Hematopoietic multipotent progenitor cell treated with erythropoietin and hydrocortisone succinate and interleukin-3 and kit ligand, for 8 days (in vitro differentiated cells): ENCODE measurements around the gene CEP131.

Experiments used
- DNase-seq: peaks from one replicate; pipeline ENCODE4 v3.0.0-alpha.2; 2015

CEP131 gene

DNA sequence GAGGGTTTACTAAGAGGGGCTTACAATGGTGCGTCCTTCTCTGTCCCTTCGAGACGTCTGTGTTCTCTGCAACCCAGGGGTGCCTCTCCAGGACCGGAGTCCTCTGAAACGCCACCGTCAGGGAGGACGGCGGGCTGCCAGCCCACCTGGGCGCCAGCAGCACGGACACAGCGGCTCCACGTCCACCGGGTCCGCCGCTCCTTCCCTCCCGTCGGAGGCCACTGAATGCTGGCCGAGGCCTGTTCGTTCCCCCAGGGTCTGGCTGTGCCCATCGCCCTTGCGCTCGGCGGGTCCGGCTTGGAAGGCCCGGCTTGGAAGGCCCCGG, 15.7 kb upstream of the CEP131 start:
- no peak for DNase-seq

DNA sequence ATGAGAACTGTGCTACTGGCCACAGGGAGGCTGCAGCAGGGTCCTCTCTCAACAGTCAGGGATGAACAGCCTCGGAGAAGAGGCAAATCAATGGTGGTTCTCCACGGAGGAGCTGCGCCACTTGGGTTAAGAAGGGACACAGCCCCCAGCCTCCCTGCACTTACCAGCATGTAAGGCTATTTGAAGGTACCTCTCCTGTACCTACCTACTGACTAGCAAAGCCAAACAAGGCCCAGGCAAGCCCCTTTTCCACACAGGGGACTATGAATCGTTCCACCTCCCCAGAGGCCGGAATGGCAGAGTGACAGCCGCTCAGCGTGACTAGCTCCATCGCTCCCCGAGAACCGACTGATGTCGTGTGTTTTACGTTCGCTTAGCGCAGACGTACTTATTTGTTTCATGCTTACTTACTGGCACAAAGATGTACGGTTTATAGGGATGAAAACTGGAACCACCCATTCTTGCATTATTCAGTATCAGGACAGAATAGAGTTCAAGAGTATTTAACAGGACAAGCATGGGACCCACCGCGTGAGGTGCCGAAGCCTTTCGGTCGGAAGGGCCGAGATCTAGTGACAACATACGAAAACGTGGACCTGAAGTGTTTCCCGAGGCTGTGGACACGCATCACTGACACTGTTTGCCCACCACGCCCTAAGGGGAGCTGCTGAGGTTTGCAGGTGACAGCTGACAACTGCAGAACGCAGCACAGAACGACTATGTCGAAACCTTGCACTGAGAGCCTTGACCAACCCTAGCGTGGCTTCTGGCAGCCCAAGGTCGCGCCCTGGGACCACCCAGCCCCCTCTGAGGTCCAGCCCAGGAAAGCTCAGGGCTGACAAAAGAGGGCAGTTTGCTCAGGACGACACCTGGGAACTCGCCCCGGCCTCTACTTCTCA, 15.1 kb upstream of the CEP131 start:
- DNase-seq = no peak

DNA sequence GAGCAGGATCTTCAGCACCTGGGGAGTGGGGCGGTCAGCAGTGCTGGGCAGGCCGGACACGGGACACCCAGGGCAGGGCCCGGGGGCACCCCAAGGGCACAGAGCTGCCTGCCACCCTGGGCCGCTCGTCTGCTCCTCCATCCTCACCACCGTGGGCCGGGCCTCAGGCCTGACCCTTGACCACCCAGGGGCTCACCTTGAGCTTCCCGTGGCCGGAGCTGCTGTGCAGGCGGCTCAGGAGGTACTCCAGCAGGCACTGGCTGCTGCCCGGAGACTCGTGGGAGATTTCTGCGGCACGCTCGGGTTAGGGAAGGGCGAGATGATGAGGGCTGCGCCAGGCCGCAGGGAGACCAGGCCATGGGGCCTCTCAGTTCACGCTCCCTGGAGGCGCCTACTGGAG, 14.0 kb upstream of the CEP131 start:
- DNase-seq = no peak

DNA sequence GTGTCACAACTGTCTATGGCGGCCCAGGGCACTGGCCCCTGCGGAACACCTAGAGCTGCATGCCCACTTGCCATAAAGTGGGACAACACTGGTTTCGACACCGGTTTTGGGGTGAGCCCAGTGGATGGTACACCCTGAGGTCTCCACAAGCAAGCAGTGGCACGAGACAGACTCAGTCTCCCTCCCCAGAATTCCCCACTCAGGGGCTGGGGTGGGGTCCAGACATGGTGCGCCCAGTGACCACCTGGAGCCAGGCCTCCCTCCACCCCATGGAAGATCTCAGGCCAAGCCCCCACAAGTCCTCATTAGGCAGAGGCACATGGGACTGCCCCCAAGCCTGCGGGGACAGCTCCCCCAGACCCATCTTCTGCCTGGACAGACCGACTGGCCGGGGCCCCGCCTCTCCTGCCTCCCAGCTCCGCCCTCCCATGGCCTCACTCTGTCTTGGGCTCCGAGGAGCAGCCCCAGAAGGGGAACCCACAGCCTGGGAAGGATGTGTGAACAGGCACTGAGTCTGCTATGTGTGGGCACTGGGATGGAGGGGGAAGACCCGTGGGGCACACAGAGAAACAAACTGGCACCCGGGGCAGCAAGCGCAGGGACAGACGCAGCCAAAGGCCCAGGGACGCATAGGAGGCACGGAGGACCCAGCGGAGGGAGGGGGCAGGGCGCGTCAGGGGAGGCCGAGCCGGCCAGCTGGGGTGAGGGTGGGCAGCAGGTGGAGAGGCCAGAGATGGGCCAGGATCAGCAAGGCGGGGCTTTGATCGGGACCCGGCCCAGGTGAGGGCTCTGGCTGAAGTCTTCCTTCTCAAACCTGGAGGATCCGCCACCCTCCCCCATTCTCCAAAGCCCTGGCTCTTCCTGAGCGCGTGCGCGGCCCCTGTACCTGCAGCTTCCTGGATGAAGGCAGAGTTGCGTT, 13.3 kb upstream of the CEP131 start:
- DNase-seq = no peak

DNA sequence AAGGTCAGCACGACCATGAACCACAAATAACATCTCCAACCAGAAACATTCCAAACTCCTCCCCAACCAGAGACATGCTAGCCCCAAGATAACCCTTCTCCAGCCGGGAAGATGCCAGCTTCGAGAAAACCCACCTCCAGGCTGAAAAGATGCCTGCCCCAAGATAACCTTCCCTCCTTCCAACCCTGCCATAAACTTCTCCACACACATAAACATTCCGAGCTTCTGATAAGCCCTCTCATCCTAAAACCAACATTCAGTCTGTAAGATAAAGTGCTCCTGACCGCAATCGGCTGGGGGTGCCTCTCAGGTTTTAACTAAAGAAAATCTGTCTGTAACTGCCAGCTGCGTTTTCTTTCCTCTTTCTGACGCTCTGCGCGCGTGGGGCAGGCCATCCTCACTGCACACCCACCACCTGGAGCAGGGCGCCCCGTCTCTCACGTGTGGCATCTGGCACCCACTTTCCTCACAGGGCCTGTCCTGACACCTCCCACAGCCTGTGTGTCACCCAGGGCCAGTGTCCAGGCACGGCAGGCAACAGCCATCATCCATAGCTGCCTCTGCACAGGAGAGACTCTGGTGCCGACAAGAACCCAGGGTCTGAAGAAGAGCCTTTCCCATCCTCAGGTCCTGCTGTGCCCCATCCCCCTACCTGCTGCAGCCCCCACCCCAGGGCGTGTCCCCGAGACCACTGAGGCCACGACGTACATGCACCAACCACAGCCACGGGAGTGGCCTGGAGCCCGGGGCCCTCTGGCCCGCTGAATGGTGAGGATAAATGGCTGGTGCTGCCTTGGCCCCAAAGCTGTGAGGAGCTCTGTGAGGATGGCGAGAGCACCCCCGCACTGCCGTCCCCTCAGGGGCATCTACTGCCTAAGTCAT, 12.4 kb upstream of the CEP131 start:
- no peak for DNase-seq

DNA sequence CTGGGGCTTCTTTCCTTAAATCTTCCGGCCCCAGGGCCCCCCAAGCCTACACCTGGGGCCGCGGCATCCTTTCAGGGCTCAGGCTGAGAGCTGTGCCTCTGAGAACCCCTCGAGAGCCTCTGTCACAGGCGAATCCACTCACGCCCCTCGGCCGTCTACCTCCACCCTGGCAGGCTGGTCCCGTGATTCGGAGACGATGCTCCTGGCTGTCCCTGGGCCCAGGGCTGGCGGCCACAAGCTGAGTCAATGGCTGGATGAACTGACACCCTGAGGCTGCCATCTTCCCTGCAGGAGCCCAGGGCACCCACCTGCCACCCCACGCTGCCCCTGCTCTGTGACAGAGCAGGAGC, 11.7 kb upstream of the CEP131 start:
- DNase-seq = no peak

DNA sequence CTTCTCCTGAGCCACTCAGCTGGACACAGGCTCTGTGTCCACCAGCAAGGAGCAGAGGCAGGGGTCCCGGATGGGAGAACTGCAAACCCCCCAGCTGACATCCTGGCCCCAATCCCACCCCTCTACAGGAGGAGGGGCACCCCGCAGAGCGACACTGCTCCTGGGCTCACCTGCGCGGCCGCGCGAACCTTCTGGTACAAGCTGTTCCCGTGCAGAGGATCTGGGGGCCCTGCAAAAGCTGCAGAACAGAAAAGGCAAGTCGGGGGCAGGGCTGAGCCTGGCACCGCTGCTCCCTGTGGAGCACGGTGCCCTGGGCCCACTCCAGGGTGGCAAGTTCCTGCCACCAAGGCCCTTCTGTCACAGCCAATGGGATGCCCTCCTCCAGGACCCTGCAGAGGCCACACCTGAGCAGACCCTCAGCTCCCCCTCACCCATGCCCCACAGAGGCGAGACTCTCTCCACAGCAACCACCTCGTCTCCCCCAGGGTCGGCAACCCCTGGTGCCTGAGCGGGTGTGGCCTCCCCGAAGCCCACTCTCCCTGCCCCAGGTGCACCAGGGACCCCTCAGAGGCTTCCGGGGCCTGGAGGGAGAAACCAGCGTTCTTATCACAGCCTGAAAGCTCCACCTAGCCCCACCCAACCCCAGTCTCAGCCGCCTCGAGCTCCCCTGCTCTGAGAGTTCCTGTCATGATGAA, 11.2 kb upstream of the CEP131 start:
- DNase-seq = no peak

DNA sequence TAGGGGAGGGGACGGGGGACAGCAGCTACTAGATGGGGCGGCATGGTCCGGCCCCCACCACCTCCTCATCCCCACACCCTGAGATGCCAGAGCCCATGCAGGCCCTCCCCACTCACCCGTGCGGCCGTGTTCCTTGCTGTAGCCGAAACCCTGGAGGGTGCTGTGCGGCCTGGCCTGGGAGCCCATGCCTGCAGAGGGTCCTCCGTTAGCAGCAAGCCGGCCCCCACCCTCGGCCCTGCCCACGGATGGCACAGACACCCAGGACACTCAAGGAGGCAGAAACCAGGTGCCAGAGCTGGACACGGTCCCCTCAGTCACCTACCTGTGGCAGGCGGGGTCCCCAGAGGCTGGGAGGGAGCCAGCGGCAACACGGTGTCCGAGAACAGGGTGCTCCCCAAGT, 10.6 kb upstream of the CEP131 start:
- DNase-seq = no peak

DNA sequence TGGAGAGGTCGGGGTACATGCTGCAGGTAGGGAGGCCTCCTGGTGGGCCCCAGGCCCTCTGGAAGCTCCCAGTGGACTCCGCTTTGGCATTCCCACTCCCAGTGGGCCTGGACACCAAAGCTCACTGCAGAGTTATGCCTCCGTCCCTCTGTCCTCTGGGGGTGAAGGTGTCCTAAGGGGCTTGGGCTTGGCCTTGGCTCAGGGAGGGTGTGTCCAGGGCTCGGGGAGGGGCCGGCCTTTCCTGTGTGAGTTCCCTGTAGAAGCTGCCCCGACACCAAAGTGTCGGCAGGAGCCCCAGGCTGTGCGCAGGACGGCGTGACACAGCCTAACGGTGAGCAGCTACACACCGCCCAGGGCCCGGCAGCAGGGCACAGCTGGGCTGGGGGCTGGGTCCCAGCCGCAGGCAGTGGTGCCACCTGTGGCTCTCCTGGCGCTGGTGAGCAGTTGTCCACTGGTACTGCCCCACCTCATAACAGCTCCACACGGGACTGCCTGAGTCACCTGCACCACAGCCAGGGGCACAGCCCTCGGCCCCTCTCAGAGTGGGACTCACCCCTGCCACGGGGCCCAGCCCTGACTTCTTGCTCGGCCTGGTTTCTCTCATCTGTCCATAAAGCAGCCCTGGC, 10.0 kb upstream of the CEP131 start:
- no peak for DNase-seq

DNA sequence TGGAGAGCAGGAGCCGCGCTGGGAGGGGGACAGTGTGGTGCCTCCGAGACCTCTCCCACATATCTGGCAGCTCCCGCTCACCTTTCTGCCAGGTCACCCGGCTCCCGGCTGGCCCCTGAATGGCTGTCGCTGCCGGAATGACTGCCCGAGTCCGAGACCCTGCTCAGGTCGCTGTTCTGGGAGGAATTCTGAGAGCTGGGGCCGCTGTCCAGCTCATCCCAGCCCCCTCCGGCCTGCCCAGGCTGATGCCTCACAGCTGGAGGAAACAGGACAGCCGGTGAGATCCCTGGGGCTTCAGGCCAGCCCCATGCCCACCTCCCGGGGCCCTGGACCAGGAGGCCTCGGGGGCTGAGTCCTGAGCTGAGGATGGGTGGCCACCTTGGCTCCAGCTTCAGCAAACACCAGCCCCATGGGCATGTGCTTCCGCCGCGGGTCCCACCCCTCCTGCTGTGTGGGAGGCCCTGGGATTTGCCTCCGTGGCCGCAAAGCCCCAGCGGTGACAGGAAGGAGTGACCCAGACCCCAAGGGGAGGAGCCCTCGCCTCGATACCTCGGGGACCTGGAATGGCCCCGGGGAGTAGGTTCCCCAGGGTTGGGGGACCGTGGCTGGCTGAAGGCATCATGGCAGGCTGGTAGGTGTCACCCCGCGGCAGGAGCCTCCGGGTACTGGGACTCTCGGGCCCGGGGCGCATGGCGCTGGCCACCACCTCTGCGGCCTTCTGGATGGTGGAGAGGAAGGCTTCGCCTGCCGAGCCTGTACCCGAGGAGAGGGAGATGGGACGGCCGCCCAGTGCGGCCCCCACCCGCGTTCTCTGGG, 9.2 kb upstream of the CEP131 start:
- no peak for DNase-seq

DNA sequence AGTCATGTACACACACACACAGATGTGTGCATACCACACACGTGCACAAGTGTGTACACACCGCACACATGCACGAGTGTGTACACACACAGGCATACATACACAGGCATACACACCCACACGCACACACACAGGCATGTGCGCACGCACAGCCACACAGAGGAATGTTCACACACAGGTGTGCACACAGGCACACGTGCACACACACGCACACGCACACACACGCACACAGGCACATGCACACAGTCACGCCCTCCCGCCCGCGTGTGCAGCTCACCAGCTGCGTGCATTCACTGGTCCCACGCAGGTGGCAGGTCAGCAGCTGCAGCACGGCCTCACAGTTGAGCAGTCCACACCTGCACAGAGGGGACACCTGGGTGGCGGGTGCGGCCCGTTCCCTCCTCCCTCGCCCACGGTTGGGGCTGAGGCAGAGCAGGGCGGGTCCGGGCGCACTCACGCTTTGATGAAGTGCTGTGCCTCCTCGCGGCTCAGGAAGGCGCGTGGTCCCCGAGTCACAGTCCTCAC, 8.4 kb upstream of the CEP131 start:
- no peak for DNase-seq

DNA sequence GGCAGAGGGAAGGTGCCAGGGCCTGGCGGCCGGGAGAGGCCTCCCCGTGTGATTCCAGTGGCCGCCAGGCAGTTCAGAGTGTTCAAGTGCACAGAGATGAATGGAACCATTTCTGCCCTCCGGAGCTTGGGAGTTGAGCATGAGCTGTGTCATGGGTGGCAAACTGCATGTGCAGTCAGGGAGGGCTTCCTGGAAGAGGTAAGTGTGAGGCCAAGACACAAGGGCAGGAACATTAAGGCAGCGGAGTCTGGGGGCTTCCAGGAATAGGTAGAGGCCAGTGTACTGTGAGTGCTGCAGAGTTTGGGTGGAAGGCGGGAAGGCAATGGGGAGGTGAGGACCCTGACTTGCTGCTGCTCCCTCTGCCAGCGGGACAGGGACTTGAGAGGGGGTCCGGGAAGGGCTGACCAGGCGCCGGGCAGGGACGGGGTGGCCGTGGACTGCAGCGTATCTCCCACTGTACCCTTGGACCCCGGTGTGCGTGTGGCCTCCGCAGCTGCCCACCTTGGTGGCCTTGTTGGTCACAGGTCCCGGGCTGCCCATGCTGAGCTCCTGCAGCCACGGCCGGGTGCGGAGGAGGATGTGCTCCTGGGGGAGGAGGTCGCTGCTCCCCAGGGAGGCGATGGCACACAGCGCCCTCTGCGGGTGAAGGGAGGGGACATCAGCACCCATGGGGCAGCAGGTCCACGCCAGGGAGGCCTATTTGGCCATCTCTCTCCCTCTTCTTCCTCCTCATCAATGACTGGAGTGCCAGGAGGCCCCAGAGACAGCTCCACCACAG, 7.5 kb upstream of the CEP131 start:
- no peak for DNase-seq

DNA sequence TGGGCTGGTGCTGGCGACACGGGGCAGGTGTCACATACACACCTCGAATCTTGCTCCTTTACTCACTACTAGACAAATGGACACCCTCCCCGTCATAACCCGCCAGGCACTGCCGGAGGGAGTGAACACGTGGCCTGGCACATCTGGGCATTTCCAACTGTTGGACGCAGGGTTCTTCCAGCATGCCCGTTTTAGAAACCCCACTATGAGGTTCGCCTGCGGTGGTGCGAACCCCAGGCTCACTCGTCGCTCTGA, 6.8 kb upstream of the CEP131 start:
- DNase-seq = no peak

DNA sequence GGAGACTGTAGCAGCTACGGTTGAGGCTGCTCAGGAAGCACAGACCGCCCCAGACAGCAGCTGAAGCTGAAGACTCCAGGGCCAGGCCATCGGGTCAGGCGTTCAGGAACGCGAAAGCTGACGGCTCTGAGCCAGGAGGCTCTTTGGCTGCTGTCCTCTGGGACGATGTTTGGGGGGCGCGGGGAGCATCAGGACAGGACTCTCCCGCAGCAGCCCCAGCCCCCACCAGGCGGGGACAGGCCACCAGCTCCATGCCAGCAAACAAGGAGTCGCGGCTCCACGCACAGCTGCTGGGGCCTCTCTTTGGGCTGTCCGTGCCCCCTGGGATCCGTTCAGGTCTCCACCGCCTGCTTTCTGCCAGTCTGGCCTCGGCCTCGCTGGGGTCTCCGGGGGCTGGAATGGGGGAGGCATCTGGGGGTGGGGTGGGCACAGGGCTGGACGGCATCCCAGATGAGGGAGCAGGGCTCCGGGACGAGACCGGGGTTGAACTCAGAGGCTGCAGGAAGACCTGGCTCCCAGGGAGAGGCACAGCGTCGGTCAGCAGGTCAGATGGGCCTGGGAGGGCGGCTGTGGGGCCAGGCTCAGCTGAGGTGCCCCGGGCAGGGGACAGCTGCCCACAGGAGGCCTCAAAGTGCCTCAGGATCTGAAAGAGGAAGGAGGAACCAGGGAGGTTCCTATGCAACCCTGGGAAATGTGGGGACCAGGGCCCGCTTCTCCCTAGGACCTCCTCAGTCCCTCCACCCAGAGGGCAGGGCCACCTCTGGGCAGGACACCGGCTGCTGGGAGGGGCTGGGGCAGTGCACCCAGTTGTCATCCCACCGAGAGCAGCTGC, 6.3 kb upstream of the CEP131 start:
- DNase-seq = no peak

DNA sequence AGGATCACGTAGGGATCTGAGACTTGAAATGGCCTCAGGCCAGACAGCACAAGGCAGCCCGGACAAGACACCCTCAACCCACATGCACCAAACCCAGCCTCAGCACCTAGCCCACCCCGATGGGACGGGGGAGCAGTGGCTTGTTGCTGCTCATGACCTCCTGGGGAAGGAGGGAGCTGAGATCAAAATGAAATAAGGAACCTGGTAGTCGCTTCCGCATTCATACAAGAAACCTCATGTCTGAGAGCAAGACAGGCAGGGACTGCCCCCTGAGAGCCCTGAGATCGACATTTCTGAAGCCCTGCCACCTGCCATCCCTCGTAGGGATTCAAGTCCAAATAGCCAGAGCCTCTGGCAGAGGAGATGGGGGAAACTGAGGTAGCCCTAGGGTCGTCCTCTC, 5.7 kb upstream of the CEP131 start:
- no peak for DNase-seq

DNA sequence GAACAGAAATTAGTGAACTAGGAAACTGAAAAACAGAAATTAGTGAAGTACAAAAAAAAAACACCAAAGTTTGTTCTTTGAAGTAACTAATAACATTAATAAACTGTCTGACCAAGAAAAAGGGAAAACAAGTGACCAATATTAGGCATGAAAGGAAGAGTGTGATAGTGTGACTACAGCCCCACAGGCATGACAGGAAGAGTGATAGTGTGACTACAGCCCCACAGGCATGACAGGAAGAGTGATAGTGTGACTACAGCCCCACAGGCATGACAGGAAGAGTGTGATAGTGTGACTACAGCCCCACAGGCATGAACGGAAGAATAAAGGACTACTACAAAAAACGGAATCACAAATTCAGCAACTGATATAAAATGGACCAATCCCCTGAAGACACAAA, 4.9 kb upstream of the CEP131 start:
- DNase-seq = peak; percentile 34

DNA sequence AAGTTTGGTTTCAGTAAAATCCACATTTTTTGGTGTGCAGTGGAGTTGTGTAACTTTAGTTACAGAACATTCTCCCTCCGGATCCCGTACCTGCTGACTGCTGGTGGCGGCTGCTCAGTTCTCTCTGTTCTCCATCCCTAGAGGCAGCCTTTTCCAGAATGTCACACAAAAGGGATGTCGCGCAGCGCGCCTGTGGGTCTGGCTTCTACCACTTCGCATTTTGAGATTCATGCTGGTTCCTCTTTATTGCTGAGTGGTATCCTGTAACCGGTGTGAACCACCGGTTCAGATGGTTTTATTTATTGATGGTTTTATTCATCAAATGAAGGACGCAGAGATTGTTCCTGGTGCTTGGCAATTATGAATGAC, 981 bp upstream of the CEP131 start:
- peak; percentile 18 for DNase-seq

DNA sequence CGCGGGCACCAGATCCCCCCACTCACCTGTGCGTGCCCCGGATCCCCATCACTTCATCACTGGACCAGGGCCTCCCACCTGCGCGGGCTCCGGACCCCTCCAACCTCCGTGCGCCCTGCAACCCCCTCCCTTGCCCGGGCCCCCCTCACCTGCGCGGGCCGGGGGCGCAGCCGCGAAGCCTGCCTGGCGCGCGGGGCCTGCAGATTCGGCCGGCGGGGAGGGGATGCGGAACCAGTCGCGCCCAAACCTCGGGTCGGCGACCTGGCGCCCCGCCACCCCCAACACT, 202 bp downstream of the CEP131 start:
- no peak for DNase-seq

DNA sequence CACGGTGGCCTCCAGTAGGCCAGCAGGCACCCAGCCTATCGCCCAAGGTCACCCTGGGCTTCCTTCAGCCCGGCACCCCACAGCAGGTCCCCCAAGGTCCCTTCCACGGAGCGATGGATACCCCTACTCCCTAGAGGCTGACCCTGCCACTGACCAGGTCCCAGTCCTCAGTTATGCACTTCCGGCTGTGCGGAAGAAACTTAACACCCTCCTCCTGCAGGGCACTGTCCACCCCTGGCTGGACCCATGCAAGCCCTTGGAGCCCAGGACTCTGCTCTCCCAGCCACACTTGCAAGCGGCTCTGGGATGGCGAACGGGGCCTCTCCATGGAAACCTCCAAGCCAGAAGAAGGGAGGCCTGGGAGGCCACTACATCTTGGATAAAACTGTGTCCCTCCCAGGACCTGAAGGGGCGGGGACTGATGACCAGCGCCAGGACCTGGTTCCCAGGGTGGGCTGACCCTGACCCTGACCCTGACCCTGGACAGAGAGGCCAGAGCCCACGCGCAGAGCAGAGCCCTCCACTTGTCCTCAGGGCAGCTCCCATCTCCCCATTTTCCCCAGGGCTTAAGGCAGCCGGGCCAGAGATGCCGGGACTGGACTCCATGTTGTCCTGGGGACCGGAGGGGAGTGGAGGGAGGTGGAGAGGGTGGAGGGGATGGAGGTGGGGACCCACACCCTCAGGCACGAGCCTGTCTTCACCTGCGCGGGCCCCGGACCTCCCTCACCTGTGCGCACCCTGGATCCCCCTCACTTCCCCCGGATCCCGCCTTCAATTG, 734 bp downstream of the CEP131 start:
- DNase-seq = no peak
